H1 (cell line): Measurements from ENCODE around the gene COMMD6. TPM values are rescaled to one million over a fixed set of nuclear protein-coding genes. Genes with fewer than 3 reads are reported as not detected.

Experiments
- CTCF ChIA-PET: fragments of 300-600 bp; sonication (Branson Sonifier 250); formaldehyde crosslinking; loops from one replicate; lab custom pipeline; 2021; ENCODE audit not compliant: partially characterized antibody; lab: Charles Lee
- POLR2A ChIA-PET: fragments of 300-600 bp; sonication (Branson Sonifier 250); formaldehyde crosslinking; loops from one replicate; lab custom pipeline; 2021; ENCODE audit warnings: inconsistent platforms; ENCODE audit not compliant: partially characterized antibody; lab: Charles Lee
- DNase-seq, 2 experiments: peaks; one replicate each; pipeline versions ENCODE4 v3.0.0 to v3.0.0-alpha.2; 2010 to 2022; ENCODE audit warnings: low spot score in 2 of 2, low read depth in 1 of 2, mixed read lengths in 1 of 2
- FAIRE-seq: peaks from 2 replicates; lab custom pipeline; 2011; peaks lifted over from hg19 to GRCh38; lab: Jason Lieb, UNC
- H2AFZ ChIP-seq: 2 replicates; pipeline ENCODE4 v1.8.1; 2012; ENCODE audit warnings: low read length, inconsistent platforms
- H2AK5ac ChIP-seq: 2 replicates; pipeline ENCODE4 v1.6.1; 2013; ENCODE audit warnings: low read depth, low read length
- H2BK120ac ChIP-seq: replicated peaks from 2 replicates; pipeline ENCODE3; 2013; ENCODE audit warnings: low read depth, low read length, inconsistent platforms
- H2BK12ac ChIP-seq: 2 replicates; pipeline ENCODE4 v1.6.1; 2013; ENCODE audit warnings: low read depth, low read length
- H2BK15ac ChIP-seq: 2 replicates; pipeline ENCODE4 v1.6.1; 2013; ENCODE audit warnings: low read length
- H2BK20ac ChIP-seq: 2 replicates; pipeline ENCODE4 v1.6.1; 2013; ENCODE audit warnings: low read length
- H2BK5ac ChIP-seq: 2 replicates; pipeline ENCODE4 v1.6.1; 2013; ENCODE audit warnings: low read depth, low read length
- H3K14ac ChIP-seq: 2 replicates; pipeline ENCODE4 v1.6.1; 2013; ENCODE audit warnings: inconsistent platforms; ENCODE audit not compliant: insufficient read length
- H3K18ac ChIP-seq: 2 replicates; pipeline ENCODE4 v1.6.1; 2013; ENCODE audit warnings: low read length; ENCODE audit errors: extremely low read depth
- H3K23ac ChIP-seq: 2 replicates; pipeline ENCODE4 v1.6.1; 2013; ENCODE audit warnings: inconsistent platforms; ENCODE audit not compliant: insufficient read length
- H3K23me2 ChIP-seq: 2 replicates; pipeline ENCODE4 v1.6.1; 2013; ENCODE audit warnings: low read depth, low read length
- H3K27ac ChIP-seq: 2 replicates; pipeline ENCODE4 v1.6.1; 2011; ENCODE audit warnings: low read depth, low read length, inconsistent platforms
- H3K27me3 ChIP-seq, 4 experiments: replicated peaks in 1 of 4; 1 replicate in 1 of 4; 2 replicates in 3 of 4; pipeline versions ENCODE4 v1.6.1 to v1.8.1; 2011 to 2013; ENCODE audit warnings: low read length in 3 of 4, mild to moderate bottlenecking in 3 of 4, inconsistent platforms in 2 of 4, mixed read lengths in 2 of 4, moderate library complexity in 1 of 4; ENCODE audit not compliant: control insufficient read depth in 3 of 4, insufficient read depth in 3 of 4; ENCODE audit errors: extremely low read depth in 1 of 4
- H3K36me3 ChIP-seq, 4 experiments: 2 replicates each; pipeline versions ENCODE4 v1.6.1 to v1.8.1; 2011 to 2013; ENCODE audit warnings: mild to moderate bottlenecking in 4 of 4, low read length in 3 of 4, moderate library complexity in 2 of 4, control low read depth in 1 of 4, inconsistent platforms in 1 of 4; ENCODE audit not compliant: insufficient read depth in 4 of 4, control insufficient read depth in 2 of 4
- H3K4ac ChIP-seq: replicated peaks from 2 replicates; pipeline ENCODE3; 2013; ENCODE audit warnings: low read length, low read depth, mixed read lengths, inconsistent platforms; ENCODE audit not compliant: insufficient read length
- H3K4me1 ChIP-seq, 4 experiments: replicated peaks in 1 of 4; 1 replicate in 1 of 4; 2 replicates in 3 of 4; pipeline versions ENCODE4 v1.6.1 to v1.8.1; 2011 to 2013; ENCODE audit warnings: low read length in 3 of 4, inconsistent platforms in 2 of 4, mixed read lengths in 1 of 4; ENCODE audit not compliant: insufficient read depth in 4 of 4, control insufficient read depth in 3 of 4
- H3K4me2 ChIP-seq, 2 experiments: 2 replicates each; pipeline versions ENCODE4 v1.6.1 to v1.8.1; 2011 to 2013; ENCODE audit warnings: low read depth in 2 of 2, low read length in 2 of 2, control low read depth in 1 of 2, inconsistent platforms in 1 of 2, mild to moderate bottlenecking in 1 of 2; ENCODE audit not compliant: insufficient read depth in 1 of 2
- H3K4me3 ChIP-seq, 4 experiments: fragments of 200-600, 300-600 bp in 1 of 4; sonication (generic), shearing (Covaris generic), sonication (Bioruptor Twin) in 1 of 4; 2 replicates each; pipeline versions ENCODE4 v1.5.1 to v1.8.1; 2011 to 2016; ENCODE audit warnings: low read length in 4 of 4, low read depth in 3 of 4, control low read depth in 2 of 4, inconsistent platforms in 2 of 4, mild to moderate bottlenecking in 2 of 4, mixed read lengths in 1 of 4, moderate library complexity in 1 of 4; ENCODE audit not compliant: insufficient read depth in 2 of 4; ENCODE audit errors: extremely low read depth in 1 of 4
- H3K56ac ChIP-seq: replicated peaks from 2 replicates; pipeline ENCODE3; 2013; ENCODE audit warnings: low read depth, mild to moderate bottlenecking, mixed read lengths, low read length, inconsistent platforms; ENCODE audit not compliant: insufficient read length
- H3K79me1 ChIP-seq: 2 replicates; pipeline ENCODE4 v1.6.1; 2013; ENCODE audit warnings: low read depth, low read length, control low read depth
- H3K79me2 ChIP-seq, 2 experiments: 2 replicates each; pipeline versions ENCODE4 v1.6.1 to v1.8.1; 2012 to 2013; ENCODE audit warnings: low read length in 2 of 2, mild to moderate bottlenecking in 2 of 2, inconsistent platforms in 1 of 2; ENCODE audit not compliant: insufficient read depth in 2 of 2, control insufficient read depth in 1 of 2
- H3K9ac ChIP-seq, 4 experiments: replicated peaks in 1 of 4; 1 replicate in 1 of 4; 2 replicates in 3 of 4; pipeline versions ENCODE4 v1.6.1 to v1.8.1; 2011 to 2013; ENCODE audit warnings: low read depth in 3 of 4, low read length in 3 of 4, control low read depth in 2 of 4, mild to moderate bottlenecking in 2 of 4, moderate library complexity in 2 of 4, inconsistent platforms in 1 of 4; ENCODE audit errors: extremely low read depth in 1 of 4
- H3K9me3 ChIP-seq, 2 experiments: 2 replicates each; pipeline versions ENCODE4 v1.6.1 to v1.8.1; 2012 to 2013; ENCODE audit warnings: mild to moderate bottlenecking in 2 of 2, moderate library complexity in 2 of 2, control low read depth in 1 of 2, inconsistent platforms in 1 of 2, low read depth in 1 of 2, low read length in 1 of 2, mixed read lengths in 1 of 2; ENCODE audit not compliant: insufficient read depth in 2 of 2
- H4K20me1 ChIP-seq, 2 experiments: replicated peaks in 1 of 2; 2 replicates each; pipeline versions ENCODE3 to v1.8.1; 2011 to 2013; ENCODE audit warnings: inconsistent platforms in 2 of 2, low read length in 2 of 2, mild to moderate bottlenecking in 1 of 2; ENCODE audit not compliant: insufficient read depth in 2 of 2, control insufficient read depth in 1 of 2
- H4K5ac ChIP-seq: 2 replicates; pipeline ENCODE4 v1.6.1; 2013; ENCODE audit warnings: low read length, low read depth, mixed read lengths, inconsistent platforms; ENCODE audit not compliant: insufficient read length
- H4K8ac ChIP-seq: 2 replicates; pipeline ENCODE4 v1.8.0; 2013; ENCODE audit warnings: mild to moderate bottlenecking, moderate library complexity, low read length, inconsistent platforms; ENCODE audit not compliant: insufficient read depth; ENCODE audit errors: extremely low read depth
- H4K91ac ChIP-seq: replicated peaks from 2 replicates; pipeline ENCODE3; 2013; ENCODE audit warnings: low read length, mixed read lengths, inconsistent platforms; ENCODE audit not compliant: insufficient read length
- RXRA ChIP-seq: IDR thresholded peaks from 2 replicates; pipeline ENCODE4 v1.6.1; 2011; ENCODE audit warnings: low read depth, mild to moderate bottlenecking, low read length, moderate library complexity; ENCODE audit not compliant: insufficient read depth
- WGBS, 2 experiments: shearing (Covaris generic) in 1 of 2; methylation state at CpG; one replicate each; pipeline versions ENCODE4 v1.1.6 to v1.1.7; 2013 to 2015; ENCODE audit warnings: low lambda C conversion rate in 2 of 2, mixed read lengths in 2 of 2, inconsistent platforms in 1 of 2, low coverage in 1 of 2, missing lambda C conversion rate in 1 of 2; ENCODE audit not compliant: insufficient replicate concordance in 2 of 2, insufficient coverage in 1 of 2, insufficient read length in 1 of 2; ENCODE audit errors: extremely low coverage in 1 of 2, missing lambda C conversion rate in 1 of 2; 5-methylcytosine and 5-hydroxymethylcytosine counted together
- long read RNA-seq, 2 experiments: library from RNA in 1 of 2; library from capped mRNA in 1 of 2; stranded (forward); transcript quantifications; one replicate each; pipeline ENCODE4 v2.0.0, GENCODE V29; 2021; ENCODE audit warnings: inconsistent platforms in 1 of 2
- polyA minus RNA-seq, 3 experiments: library from RNA; depleted of rRNA, polyadenylated mRNA; stranded (reverse); fragments of >200 nt; gene quantifications; 1 replicate in 2 of 3; 2 replicates in 1 of 3; pipeline ENCODE4 v1.2.3, GENCODE V29; 2011
- polyA plus RNA-seq, 7 experiments: library from polyadenylated mRNA; depleted of rRNA in 3 of 7; stranded (reverse) in 5 of 7; unstranded in 2 of 7; fragments of >200 nt in 5 of 7; fragments of 200-250 nt in 2 of 7; gene quantifications; 1 replicate in 5 of 7; 2 replicates in 1 of 7; 4 replicates in 1 of 7; pipeline versions ENCODE4 v1.2.1 to v1.2.3, GENCODE V29; 2011 to 2013; ENCODE audit warnings: missing spikeins in 2 of 7, mixed read lengths in 2 of 7
- total RNA-seq: library from RNA; stranded (reverse); fragmentation: NEBNext Ultra II Directional; extraction: Animal tissue kit (Norgen Biotek cat#: 25700); gene quantifications from 2 replicates; pipeline ENCODE4 v1.2.1, GENCODE V29; 2021
- TF ChIP-seq, protein P1 (sequence below): IDR thresholded peaks from 2 replicates; pipeline ENCODE4 v1.6.1; 2011; ENCODE audit warnings: low read length, improper control_type of control experiment

Gene COMMD6
- total RNA-seq = 122 and 139 TPM in 2 replicates
- polyA plus RNA-seq (2011; rRNA removed) = 36.2 and 53.2 TPM in 2 replicates
- polyA plus RNA-seq (2011; cell fraction: cytosol; rRNA removed) = 64.2 TPM
- polyA plus RNA-seq (2011; cell fraction: nucleus; rRNA removed) = 36.9 TPM
- polyA plus RNA-seq (2012, experiment 1 of 2) = 129 to 223 TPM (median 177 TPM) in 4 replicates
- 760 TPM for polyA plus RNA-seq (2012, experiment 2 of 2)
- polyA plus RNA-seq (2013, experiment 1 of 2) = 212 TPM
- 212 TPM for polyA plus RNA-seq (2013, experiment 2 of 2)
- 9.1 and 16.3 TPM in 2 replicates for polyA minus RNA-seq (2011; rRNA and poly(A)+ RNA removed)
- 17.7 TPM for polyA minus RNA-seq (2011; cell fraction: cytosol; rRNA and poly(A)+ RNA removed)
- polyA minus RNA-seq (2011; cell fraction: nucleus; rRNA and poly(A)+ RNA removed) = 39.9 TPM
- long read RNA-seq, experiment 1, transcript COMMD6-210 (2 exons, 595 nt) = major isoform, 10 of 99 reads
- long read RNA-seq, experiment 1, partial matches to known transcripts = 74 of 99 reads
- long read RNA-seq, experiment 1, other reads (novel, unspliced or antisense) = 15 of 99 reads
- long read RNA-seq, experiment 2, partial matches to known transcripts = 0 of 1 reads
- long read RNA-seq, experiment 2, other reads (novel, unspliced or antisense) = 1 of 1 reads

DNA sequence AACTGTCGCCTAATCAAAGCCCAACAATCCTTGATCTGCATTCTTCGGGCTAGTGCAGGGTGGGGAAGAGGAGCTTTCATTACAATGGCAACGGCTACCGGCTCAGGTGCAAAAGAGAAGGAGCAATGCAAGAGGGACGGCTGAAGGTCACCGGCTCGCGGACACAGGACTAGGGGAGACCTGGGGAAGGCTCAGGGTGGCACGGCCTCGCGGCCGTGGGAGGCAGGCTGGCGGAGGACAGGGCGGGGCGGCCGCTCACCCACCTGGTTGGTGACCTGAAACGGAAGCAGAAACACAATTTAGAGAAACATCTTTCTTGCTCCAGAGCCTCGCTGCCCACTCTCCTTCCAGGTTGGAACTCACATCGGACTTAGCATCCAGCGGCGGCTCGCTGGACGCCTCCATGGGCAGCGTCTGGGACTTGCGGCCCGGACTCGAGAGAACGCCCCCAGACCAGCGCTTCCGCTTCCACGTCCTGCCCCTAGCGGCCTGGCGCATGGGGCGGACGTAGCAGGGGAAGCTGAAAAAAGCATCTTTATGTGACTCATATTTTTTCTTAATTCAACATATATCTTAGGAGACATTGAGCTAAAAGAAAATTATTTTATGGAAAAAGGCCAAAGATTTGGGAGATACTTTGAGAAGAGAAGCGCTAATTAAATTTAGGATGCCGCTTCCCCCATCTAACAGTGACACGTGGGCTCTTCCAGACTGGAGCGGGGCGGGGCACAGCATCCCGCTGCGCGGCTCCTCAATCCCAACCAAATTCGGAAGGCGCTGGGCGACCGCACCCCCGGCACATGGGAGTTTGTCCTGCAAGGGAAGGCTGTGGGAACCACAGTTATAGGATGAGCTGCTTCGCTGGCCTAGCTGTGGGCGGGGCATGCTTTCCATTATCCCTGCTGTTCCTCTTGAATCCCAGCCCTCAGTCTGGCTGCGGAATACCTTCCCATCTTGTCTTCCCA, at the start of gene COMMD6:
Gene COMMD6 (minus strand): TSS at position 441 of the 965 bp plus-strand sequence. CDS start 36 bp downstream, at position 405.
- Histone ChIP-seq H3K79me2 (peaks cover 0 to 25% of the 10 kb centered on the region in 2 experiments; a peak in 2 of 4 replicates), H4K20me1 (no peaks in the 10 kb centered on the region), H3K79me1 (peaks cover 4% of the 10 kb centered on the region; the same call in 1 of the 2 replicates), H2BK12ac (no peak within 1 kb of the TSS; the same call in 1 of the 2 replicates), H3K4me3 (peak within 1 kb of the TSS; percentile 75 to 99 (median 96)), H3K14ac (no peak within 1 kb of the TSS), H3K4me2 (peak within 1 kb of the TSS; percentile 69 to 78), H3K27ac (peak within 1 kb of the TSS; percentile 83), H2BK15ac (no peak within 1 kb of the TSS; the same call in 1 of the 2 replicates), H3K23ac (no peak within 1 kb of the TSS), H2BK20ac (no peak within 1 kb of the TSS), H4K5ac (peak within 1 kb of the TSS; percentile 67), H2AK5ac (no peak within 1 kb of the TSS), H3K18ac (peak within 1 kb of the TSS; percentile 73; the same call in 1 of the 2 replicates), H3K4me1 (peaks cover 0 to 5% (median 0%) of the 10 kb centered on the region in 4 experiments; a peak in 1 of 7 replicates), H3K27me3 (no peaks in the 10 kb centered on the region), H4K8ac (peak within 1 kb of the TSS; percentile 28; the same call in 1 of the 2 replicates), H3K4ac (no peak within 1 kb of the TSS), H2AFZ (peak within 1 kb of the TSS; percentile 19; the same call in 1 of the 2 replicates), H3K9me3 (no peaks in the 10 kb centered on the region), H2BK120ac (no peak within 1 kb of the TSS), H3K56ac (peak within 1 kb of the TSS; percentile 9), H3K36me3 (peaks cover 0 to 23% (median 9%) of the 10 kb centered on the region in 4 experiments; a peak in 5 of 8 replicates), H3K23me2 (no peaks in the 10 kb centered on the region; the same call in 1 of the 2 replicates), H4K91ac (no peak within 1 kb of the TSS), H3K9ac (peak within 1 kb of the TSS in 3 of 4 experiments; percentile 70 to 93 (median 70); a peak in 6 of 7 replicates), H2BK5ac (peak within 1 kb of the TSS; percentile 84; the same call in 1 of the 2 replicates)
- CTCF ChIA-PET = interaction anchor here (0.7 to 2.2 kb wide), 5 partner anchors 12 to 165 kb away, joined by 3 to 5 read pairs (median 3); partner anchors contain the start of gene UCHL3
- WGBS, 2 experiments = 2% methylated on average over 51 of the region's 51 CpGs; no CpG with 5 or more reads in 1 of the 2 experiments
- POLR2A ChIA-PET = interaction anchor here (0.6 to 2.3 kb wide), 14 partner anchors 8 to 1201 kb away, joined by 3 to 8 read pairs (median 3); partner anchors contain the start of genes TBC1D4 and UCHL3
- peak; percentile 91 to 92 for DNase-seq
- FAIRE-seq = peak; percentile 89
- TF ChIP-seq RXRA = no peak
- TF ChIP-seq, protein P1, sequence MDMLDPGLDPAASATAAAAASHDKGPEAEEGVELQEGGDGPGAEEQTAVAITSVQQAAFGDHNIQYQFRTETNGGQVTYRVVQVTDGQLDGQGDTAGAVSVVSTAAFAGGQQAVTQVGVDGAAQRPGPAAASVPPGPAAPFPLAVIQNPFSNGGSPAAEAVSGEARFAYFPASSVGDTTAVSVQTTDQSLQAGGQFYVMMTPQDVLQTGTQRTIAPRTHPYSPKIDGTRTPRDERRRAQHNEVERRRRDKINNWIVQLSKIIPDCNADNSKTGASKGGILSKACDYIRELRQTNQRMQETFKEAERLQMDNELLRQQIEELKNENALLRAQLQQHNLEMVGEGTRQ = no peak
